ENCODE results near the gene THAP4. TPM values are rescaled to one million over a fixed set of nuclear protein-coding genes. Genes with fewer than 3 reads are reported as not detected.

Gene THAP4
- total and polyA plus RNA-seq, 2 of the 13 experiments (the other 11 are each of a cell fraction or from before 2014, with no cell fraction given), result 59.7 to 75.7 TPM

GRCh38 chr2:241551998-241552737, 84.8 kb downstream of the THAP4 start (continued):
- TF ChIP-seq ZHX2 (IDR thresholded peaks at IDR 0.05; ENCODE audit: low read depth) (no peak), ZHX2 (CRISPR knock-in tag; IDR thresholded peaks at IDR 0.05; ENCODE audit: borderline replicate concordance) (no peak), BRD4 (CRISPR knock-in tag; IDR thresholded peaks at IDR 0.05) (peak; percentile 82), THRA (CRISPR knock-in tag; IDR thresholded peaks at IDR 0.05; ENCODE audit: borderline replicate concordance) (no peak), NFRKB (IDR thresholded peaks at IDR 0.05) (no peak), GABPB1 (CRISPR knock-in tag; IDR thresholded peaks at IDR 0.05) (no peak), SP2 (CRISPR knock-in tag; IDR thresholded peaks at IDR 0.05) (peak; percentile 51), PLRG1 (conservative IDR thresholded peaks at IDR 0.05) (no peak), ZNF3 (CRISPR knock-in tag; IDR thresholded peaks at IDR 0.05) (no peak), KAT2B (IDR thresholded peaks at IDR 0.05; ENCODE audit: borderline replicate concordance, low read depth, low read length) (no peak), ZNF343 (CRISPR knock-in tag; IDR thresholded peaks at IDR 0.05) (no peak; the same call in 1 of the 2 replicates), ZNF788 (CRISPR knock-in tag; IDR thresholded peaks at IDR 0.05; ENCODE audit: borderline replicate concordance) (peak; percentile 21; the same call in 1 of the 2 replicates), FOXO4 (CRISPR knock-in tag; conservative IDR thresholded peaks at IDR 0.05) (no peak), CEBPG (CRISPR knock-in tag; IDR thresholded peaks at IDR 0.05) (no peak)
- TF ChIP-seq, protein P1, sequence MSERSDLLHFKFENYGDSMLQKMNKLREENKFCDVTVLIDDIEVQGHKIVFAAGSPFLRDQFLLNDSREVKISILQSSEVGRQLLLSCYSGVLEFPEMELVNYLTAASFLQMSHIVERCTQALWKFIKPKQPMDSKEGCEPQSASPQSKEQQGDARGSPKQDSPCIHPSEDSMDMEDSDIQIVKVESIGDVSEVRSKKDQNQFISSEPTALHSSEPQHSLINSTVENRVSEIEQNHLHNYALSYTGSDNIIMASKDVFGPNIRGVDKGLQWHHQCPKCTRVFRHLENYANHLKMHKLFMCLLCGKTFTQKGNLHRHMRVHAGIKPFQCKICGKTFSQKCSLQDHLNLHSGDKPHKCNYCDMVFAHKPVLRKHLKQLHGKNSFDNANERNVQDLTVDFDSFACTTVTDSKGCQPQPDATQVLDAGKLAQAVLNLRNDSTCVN (CRISPR knock-in tag; IDR thresholded peaks at IDR 0.05; ENCODE audit: borderline replicate concordance), result no peak
- TF ChIP-seq, protein P2, sequence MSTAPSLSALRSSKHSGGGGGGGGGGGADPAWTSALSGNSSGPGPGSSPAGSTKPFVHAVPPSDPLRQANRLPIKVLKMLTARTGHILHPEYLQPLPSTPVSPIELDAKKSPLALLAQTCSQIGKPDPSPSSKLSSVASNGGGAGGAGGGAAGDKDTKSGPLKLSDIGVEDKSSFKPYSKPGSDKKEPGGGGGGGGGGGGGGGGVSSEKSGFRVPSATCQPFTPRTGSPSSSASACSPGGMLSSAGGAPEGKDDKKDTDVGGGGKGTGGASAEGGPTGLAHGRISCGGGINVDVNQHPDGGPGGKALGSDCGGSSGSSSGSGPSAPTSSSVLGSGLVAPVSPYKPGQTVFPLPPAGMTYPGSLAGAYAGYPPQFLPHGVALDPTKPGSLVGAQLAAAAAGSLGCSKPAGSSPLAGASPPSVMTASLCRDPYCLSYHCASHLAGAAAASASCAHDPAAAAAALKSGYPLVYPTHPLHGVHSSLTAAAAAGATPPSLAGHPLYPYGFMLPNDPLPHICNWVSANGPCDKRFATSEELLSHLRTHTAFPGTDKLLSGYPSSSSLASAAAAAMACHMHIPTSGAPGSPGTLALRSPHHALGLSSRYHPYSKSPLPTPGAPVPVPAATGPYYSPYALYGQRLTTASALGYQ (CRISPR knock-in tag; IDR thresholded peaks at IDR 0.05), result no peak
- TF ChIP-seq, protein P3, sequence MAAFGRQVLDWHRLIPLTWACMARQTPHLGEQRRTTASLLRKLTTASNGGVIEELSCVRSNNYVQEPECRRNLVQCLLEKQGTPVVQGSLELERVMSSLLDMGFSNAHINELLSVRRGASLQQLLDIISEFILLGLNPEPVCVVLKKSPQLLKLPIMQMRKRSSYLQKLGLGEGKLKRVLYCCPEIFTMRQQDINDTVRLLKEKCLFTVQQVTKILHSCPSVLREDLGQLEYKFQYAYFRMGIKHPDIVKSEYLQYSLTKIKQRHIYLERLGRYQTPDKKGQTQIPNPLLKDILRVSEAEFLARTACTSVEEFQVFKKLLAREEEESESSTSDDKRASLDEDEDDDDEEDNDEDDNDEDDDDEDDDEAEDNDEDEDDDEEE (CRISPR knock-in tag; IDR thresholded peaks at IDR 0.05), result no peak
